H1 (cell line): ENCODE data around the gene MPDU1. TPM values are rescaled to one million over a fixed set of nuclear protein-coding genes. Genes with fewer than 3 reads are reported as not detected.

ENCODE experiments used
- CTCF ChIA-PET: fragments of 300-600 bp; sonication (Branson Sonifier 250); formaldehyde crosslinking; loops from one replicate; lab custom pipeline; 2021; ENCODE audit not compliant: partially characterized antibody; lab: Charles Lee
- POLR2A ChIA-PET: fragments of 300-600 bp; sonication (Branson Sonifier 250); formaldehyde crosslinking; loops from one replicate; lab custom pipeline; 2021; ENCODE audit warnings: inconsistent platforms; ENCODE audit not compliant: partially characterized antibody; lab: Charles Lee
- DNase-seq, 2 experiments: peaks; one replicate each; pipeline versions ENCODE4 v3.0.0 to v3.0.0-alpha.2; 2010 to 2022; ENCODE audit warnings: low spot score in 2 of 2, low read depth in 1 of 2, mixed read lengths in 1 of 2
- FAIRE-seq: peaks from 2 replicates; lab custom pipeline; 2011; peaks lifted over from hg19 to GRCh38; lab: Jason Lieb, UNC
- H2AFZ ChIP-seq: 2 replicates; pipeline ENCODE4 v1.8.1; 2012; ENCODE audit warnings: low read length, inconsistent platforms
- H2AK5ac ChIP-seq: 2 replicates; pipeline ENCODE4 v1.6.1; 2013; ENCODE audit warnings: low read depth, low read length
- H2BK120ac ChIP-seq: replicated peaks from 2 replicates; pipeline ENCODE3; 2013; ENCODE audit warnings: low read depth, low read length, inconsistent platforms
- H2BK12ac ChIP-seq: 2 replicates; pipeline ENCODE4 v1.6.1; 2013; ENCODE audit warnings: low read depth, low read length
- H2BK15ac ChIP-seq: 2 replicates; pipeline ENCODE4 v1.6.1; 2013; ENCODE audit warnings: low read length
- H2BK20ac ChIP-seq: 2 replicates; pipeline ENCODE4 v1.6.1; 2013; ENCODE audit warnings: low read length
- H2BK5ac ChIP-seq: 2 replicates; pipeline ENCODE4 v1.6.1; 2013; ENCODE audit warnings: low read depth, low read length
- H3K14ac ChIP-seq: 2 replicates; pipeline ENCODE4 v1.6.1; 2013; ENCODE audit warnings: inconsistent platforms; ENCODE audit not compliant: insufficient read length
- H3K18ac ChIP-seq: 2 replicates; pipeline ENCODE4 v1.6.1; 2013; ENCODE audit warnings: low read length; ENCODE audit errors: extremely low read depth
- H3K23ac ChIP-seq: 2 replicates; pipeline ENCODE4 v1.6.1; 2013; ENCODE audit warnings: inconsistent platforms; ENCODE audit not compliant: insufficient read length
- H3K23me2 ChIP-seq: 2 replicates; pipeline ENCODE4 v1.6.1; 2013; ENCODE audit warnings: low read depth, low read length
- H3K27ac ChIP-seq: 2 replicates; pipeline ENCODE4 v1.6.1; 2011; ENCODE audit warnings: low read depth, low read length, inconsistent platforms
- H3K27me3 ChIP-seq, 4 experiments: replicated peaks in 1 of 4; 1 replicate in 1 of 4; 2 replicates in 3 of 4; pipeline versions ENCODE4 v1.6.1 to v1.8.1; 2011 to 2013; ENCODE audit warnings: low read length in 3 of 4, mild to moderate bottlenecking in 3 of 4, inconsistent platforms in 2 of 4, mixed read lengths in 2 of 4, moderate library complexity in 1 of 4; ENCODE audit not compliant: control insufficient read depth in 3 of 4, insufficient read depth in 3 of 4; ENCODE audit errors: extremely low read depth in 1 of 4
- H3K36me3 ChIP-seq, 4 experiments: 2 replicates each; pipeline versions ENCODE4 v1.6.1 to v1.8.1; 2011 to 2013; ENCODE audit warnings: mild to moderate bottlenecking in 4 of 4, low read length in 3 of 4, moderate library complexity in 2 of 4, control low read depth in 1 of 4, inconsistent platforms in 1 of 4; ENCODE audit not compliant: insufficient read depth in 4 of 4, control insufficient read depth in 2 of 4
- H3K4ac ChIP-seq: replicated peaks from 2 replicates; pipeline ENCODE3; 2013; ENCODE audit warnings: low read length, low read depth, mixed read lengths, inconsistent platforms; ENCODE audit not compliant: insufficient read length
- H3K4me1 ChIP-seq, 4 experiments: replicated peaks in 1 of 4; 1 replicate in 1 of 4; 2 replicates in 3 of 4; pipeline versions ENCODE4 v1.6.1 to v1.8.1; 2011 to 2013; ENCODE audit warnings: low read length in 3 of 4, inconsistent platforms in 2 of 4, mixed read lengths in 1 of 4; ENCODE audit not compliant: insufficient read depth in 4 of 4, control insufficient read depth in 3 of 4
- H3K4me2 ChIP-seq, 2 experiments: 2 replicates each; pipeline versions ENCODE4 v1.6.1 to v1.8.1; 2011 to 2013; ENCODE audit warnings: low read depth in 2 of 2, low read length in 2 of 2, control low read depth in 1 of 2, inconsistent platforms in 1 of 2, mild to moderate bottlenecking in 1 of 2; ENCODE audit not compliant: insufficient read depth in 1 of 2
- H3K4me3 ChIP-seq, 4 experiments: fragments of 200-600, 300-600 bp in 1 of 4; sonication (generic), shearing (Covaris generic), sonication (Bioruptor Twin) in 1 of 4; 2 replicates each; pipeline versions ENCODE4 v1.5.1 to v1.8.1; 2011 to 2016; ENCODE audit warnings: low read length in 4 of 4, low read depth in 3 of 4, control low read depth in 2 of 4, inconsistent platforms in 2 of 4, mild to moderate bottlenecking in 2 of 4, mixed read lengths in 1 of 4, moderate library complexity in 1 of 4; ENCODE audit not compliant: insufficient read depth in 2 of 4; ENCODE audit errors: extremely low read depth in 1 of 4
- H3K56ac ChIP-seq: replicated peaks from 2 replicates; pipeline ENCODE3; 2013; ENCODE audit warnings: low read depth, mild to moderate bottlenecking, mixed read lengths, low read length, inconsistent platforms; ENCODE audit not compliant: insufficient read length
- H3K79me1 ChIP-seq: 2 replicates; pipeline ENCODE4 v1.6.1; 2013; ENCODE audit warnings: low read depth, low read length, control low read depth
- H3K79me2 ChIP-seq, 2 experiments: 2 replicates each; pipeline versions ENCODE4 v1.6.1 to v1.8.1; 2012 to 2013; ENCODE audit warnings: low read length in 2 of 2, mild to moderate bottlenecking in 2 of 2, inconsistent platforms in 1 of 2; ENCODE audit not compliant: insufficient read depth in 2 of 2, control insufficient read depth in 1 of 2
- H3K9ac ChIP-seq, 4 experiments: replicated peaks in 1 of 4; 1 replicate in 1 of 4; 2 replicates in 3 of 4; pipeline versions ENCODE4 v1.6.1 to v1.8.1; 2011 to 2013; ENCODE audit warnings: low read depth in 3 of 4, low read length in 3 of 4, control low read depth in 2 of 4, mild to moderate bottlenecking in 2 of 4, moderate library complexity in 2 of 4, inconsistent platforms in 1 of 4; ENCODE audit errors: extremely low read depth in 1 of 4
- H3K9me3 ChIP-seq, 2 experiments: 2 replicates each; pipeline versions ENCODE4 v1.6.1 to v1.8.1; 2012 to 2013; ENCODE audit warnings: mild to moderate bottlenecking in 2 of 2, moderate library complexity in 2 of 2, control low read depth in 1 of 2, inconsistent platforms in 1 of 2, low read depth in 1 of 2, low read length in 1 of 2, mixed read lengths in 1 of 2; ENCODE audit not compliant: insufficient read depth in 2 of 2
- H4K20me1 ChIP-seq, 2 experiments: replicated peaks in 1 of 2; 2 replicates each; pipeline versions ENCODE3 to v1.8.1; 2011 to 2013; ENCODE audit warnings: inconsistent platforms in 2 of 2, low read length in 2 of 2, mild to moderate bottlenecking in 1 of 2; ENCODE audit not compliant: insufficient read depth in 2 of 2, control insufficient read depth in 1 of 2
- H4K5ac ChIP-seq: 2 replicates; pipeline ENCODE4 v1.6.1; 2013; ENCODE audit warnings: low read length, low read depth, mixed read lengths, inconsistent platforms; ENCODE audit not compliant: insufficient read length
- H4K8ac ChIP-seq: 2 replicates; pipeline ENCODE4 v1.8.0; 2013; ENCODE audit warnings: mild to moderate bottlenecking, moderate library complexity, low read length, inconsistent platforms; ENCODE audit not compliant: insufficient read depth; ENCODE audit errors: extremely low read depth
- H4K91ac ChIP-seq: replicated peaks from 2 replicates; pipeline ENCODE3; 2013; ENCODE audit warnings: low read length, mixed read lengths, inconsistent platforms; ENCODE audit not compliant: insufficient read length
- ATF3 ChIP-seq: IDR thresholded peaks from 2 replicates; pipeline ENCODE4 v1.6.1; 2011; ENCODE audit warnings: low read depth, mild to moderate bottlenecking, low read length; ENCODE audit not compliant: insufficient read depth
- CREB1 ChIP-seq: IDR thresholded peaks from 2 replicates; pipeline ENCODE4 v1.6.1; 2012; ENCODE audit warnings: inconsistent platforms
- GABPA ChIP-seq: IDR thresholded peaks from 2 replicates; pipeline ENCODE4 v1.6.1; 2011; ENCODE audit warnings: mild to moderate bottlenecking, low read length, moderate library complexity, borderline replicate concordance; ENCODE audit not compliant: insufficient read depth
- JUN ChIP-seq: IDR thresholded peaks from 2 replicates; pipeline ENCODE4 v1.6.1; 2011; ENCODE audit warnings: low read depth, mild to moderate bottlenecking, improper control_type of control experiment, low read length
- PHF8 ChIP-seq: fragments of 200-600 bp; sonication (generic); conservative IDR thresholded peaks from 2 replicates; pipeline ENCODE4 v1.7.1; 2012; ENCODE audit warnings: low read depth, mild to moderate bottlenecking, inconsistent platforms, low read length, moderate library complexity
- SP1 ChIP-seq: IDR thresholded peaks from 2 replicates; pipeline ENCODE4 v1.6.1; 2011; ENCODE audit warnings: low read depth, low read length
- SP2 ChIP-seq: IDR thresholded peaks from 2 replicates; pipeline ENCODE4 v1.6.1; 2012; ENCODE audit warnings: mild to moderate bottlenecking, low read length, inconsistent platforms
- TAF7 ChIP-seq: optimal IDR thresholded peaks from 2 replicates; pipeline ENCODE3; 2011; ENCODE audit warnings: low read depth, mild to moderate bottlenecking, inconsistent platforms, low read length, moderate library complexity, borderline replicate concordance
- TBP ChIP-seq: IDR thresholded peaks from 2 replicates; pipeline ENCODE4 v1.6.1; 2011; ENCODE audit warnings: low read depth, low read length, improper control_type of control experiment
- WGBS, 2 experiments: shearing (Covaris generic) in 1 of 2; methylation state at CpG; one replicate each; pipeline versions ENCODE4 v1.1.6 to v1.1.7; 2013 to 2015; ENCODE audit warnings: low lambda C conversion rate in 2 of 2, mixed read lengths in 2 of 2, inconsistent platforms in 1 of 2, low coverage in 1 of 2, missing lambda C conversion rate in 1 of 2; ENCODE audit not compliant: insufficient replicate concordance in 2 of 2, insufficient coverage in 1 of 2, insufficient read length in 1 of 2; ENCODE audit errors: extremely low coverage in 1 of 2, missing lambda C conversion rate in 1 of 2; 5-methylcytosine and 5-hydroxymethylcytosine counted together
- polyA plus RNA-seq, 7 experiments: library from polyadenylated mRNA; depleted of rRNA in 3 of 7; stranded (reverse) in 5 of 7; unstranded in 2 of 7; fragments of >200 nt in 5 of 7; fragments of 200-250 nt in 2 of 7; gene quantifications; 1 replicate in 5 of 7; 2 replicates in 1 of 7; 4 replicates in 1 of 7; pipeline versions ENCODE4 v1.2.1 to v1.2.3, GENCODE V29; 2011 to 2013; ENCODE audit warnings: missing spikeins in 2 of 7, mixed read lengths in 2 of 7
- total RNA-seq: library from RNA; stranded (reverse); fragmentation: NEBNext Ultra II Directional; extraction: Animal tissue kit (Norgen Biotek cat#: 25700); gene quantifications from 2 replicates; pipeline ENCODE4 v1.2.1, GENCODE V29; 2021

Gene MPDU1
- total and polyA plus RNA-seq, 2 of the 8 experiments (the other 6 are each of a cell fraction or from before 2014, with no cell fraction given), result 63.2 to 142 TPM

- peak overlapping the region; percentile 99 for H3K27ac ChIP-seq
- H2BK120ac ChIP-seq, result no peak overlapping the region
- H4K20me1 ChIP-seq, result peaks cover 24 to 32% of the 10 kb centered on the region in 2 experiments
- peaks cover 6% of the 10 kb centered on the region for H3K79me1 ChIP-seq
- DNase-seq (peak; percentile 100), FAIRE-seq (no peak)
- no peak overlapping the region for H3K14ac ChIP-seq
- H3K23ac ChIP-seq, result no peak overlapping the region
- H4K8ac ChIP-seq, result peak overlapping the region; percentile 98; the same call in 1 of the 2 replicates
- H2BK12ac ChIP-seq, result no peak overlapping the region
- H2BK5ac ChIP-seq, result peak overlapping the region; percentile 98
- H3K36me3 ChIP-seq, result peaks cover 47 to 68% (median 63%) of the 10 kb centered on the region in 4 experiments
- ChIA-PET POLR2A (interaction anchor here (0.8 to 37.5 kb wide), 25 partner anchors 9 to 321 kb away, joined by 3 to 1144 read pairs (median 4); partner anchors contain the start of genes ATP1B2, CD68, CTDNEP1 and MPDU1), CTCF (interaction anchor here (0.5 to 4.5 kb wide), 6 partner anchors 12 to 671 kb away, joined by 3 to 33 read pairs (median 3); partner anchors contain the start of gene SENP3)
- no peaks in the 10 kb centered on the region for H3K9me3 ChIP-seq
- H3K4ac ChIP-seq, result peak overlapping the region; percentile 98
- peak overlapping the region; percentile 98 for H4K91ac ChIP-seq
- H3K4me3 ChIP-seq, result peak overlapping the region; percentile 97 to 99 (median 98)
- H3K79me2 ChIP-seq, result peaks cover 23 to 39% of the 10 kb centered on the region in 2 experiments
- peaks cover 4 to 10% (median 7%) of the 10 kb centered on the region in 4 experiments for H3K4me1 ChIP-seq
- H3K23me2 ChIP-seq, result peaks cover 4% of the 10 kb centered on the region
- peak overlapping the region; percentile 94 for H3K18ac ChIP-seq
- no peaks in the 10 kb centered on the region for H3K27me3 ChIP-seq
- no peak overlapping the region for H2BK15ac ChIP-seq
- WGBS, 2 experiments, result 2% methylated on average over 51 of the region's 73 CpGs; no CpG with 5 or more reads in 1 of the 2 experiments
- H2AK5ac ChIP-seq, result peak overlapping the region; percentile 98; the same call in 1 of the 2 replicates
- peak overlapping the region; percentile 77 for H4K5ac ChIP-seq
- H2BK20ac ChIP-seq, result no peak overlapping the region
- peak overlapping the region; percentile 71 to 97 for H3K4me2 ChIP-seq
- peak overlapping the region; percentile 83 for H3K56ac ChIP-seq
- H3K9ac ChIP-seq, result peak overlapping the region; percentile 98 to 100 (median 99)
- H2AFZ ChIP-seq, result no peak overlapping the region
- peak; percentile 97 for TF ChIP-seq TBP
- peak; percentile 95 for TF ChIP-seq CREB1
- no peak for TF ChIP-seq JUN
- TF ChIP-seq SP2, result peak; percentile 96
- TF ChIP-seq SP1, result peak; percentile 99
- TF ChIP-seq ATF3, result no peak
- TF ChIP-seq TAF7, result peak; percentile 98
- TF ChIP-seq PHF8, result peak; percentile 96
- TF ChIP-seq GABPA, result peak; percentile 79; the same call in 1 of the 2 replicates
Observed at GRCh38 chr17:7572588-7573323, 10.9 kb upstream of the MPDU1 start.
